ENCODE data around the gene ANKRD28. TPM values are rescaled to one million over a fixed set of nuclear protein-coding genes. Genes with fewer than 3 reads are reported as not detected.

Gene ANKRD28
- total RNA-seq, 1 experiment from 2014 or later, result 113 TPM

- no peak for DNase-seq
- no peaks in the 10 kb centered on the region for H3K27me3 ChIP-seq (ENCODE audit: low read length)
- no peak overlapping the region for H3K27ac ChIP-seq (ENCODE audit: low read length)
- H3K4me2 ChIP-seq (ENCODE audit: low read depth, low read length, poor library complexity, severe bottlenecking), result no peak overlapping the region
- H2AFZ ChIP-seq (ENCODE audit: low read length), result no peak overlapping the region
- peaks cover 50% of the 10 kb centered on the region for H3K36me3 ChIP-seq (ENCODE audit: insufficient read depth, low read length)
- H3K4me3 ChIP-seq (ENCODE audit: low read length), result no peak overlapping the region
- peaks cover 12% of the 10 kb centered on the region; the same call in 1 of the 2 replicates for H3K4me1 ChIP-seq (ENCODE audit: low read length)
- H3K9ac ChIP-seq (ENCODE audit: low read length), result no peak overlapping the region
- H3K9me3 ChIP-seq (ENCODE audit: low read length), result no peaks in the 10 kb centered on the region
- H3K79me2 ChIP-seq (ENCODE audit: low read length), result peaks cover 36% of the 10 kb centered on the region
- H4K20me1 ChIP-seq (ENCODE audit: insufficient read depth, low read depth, low read length), result no peaks in the 10 kb centered on the region
- H3K9me2 ChIP-seq (replicated peaks; ENCODE audit: insufficient read depth, low read length), result no peaks in the 10 kb centered on the region
Observed at GRCh38 chr3:15723624-15723884, 74.2 kb downstream of the ANKRD28 start.

GRCh38 chr3:15722877-15723623, 74.7 kb downstream of the ANKRD28 start:
- H4K20me1 ChIP-seq (ENCODE audit: insufficient read depth, low read depth, low read length), result no peaks in the 10 kb centered on the region
- no peak overlapping the region for H3K4me2 ChIP-seq (ENCODE audit: low read depth, low read length, poor library complexity, severe bottlenecking)
- no peaks in the 10 kb centered on the region for H3K9me2 ChIP-seq (replicated peaks; ENCODE audit: insufficient read depth, low read length)
- H3K9ac ChIP-seq (ENCODE audit: low read length), result no peak overlapping the region
- peaks cover 55% of the 10 kb centered on the region for H3K36me3 ChIP-seq (ENCODE audit: insufficient read depth, low read length)
- H3K4me3 ChIP-seq (ENCODE audit: low read length), result no peak overlapping the region
- H3K9me3 ChIP-seq (ENCODE audit: low read length), result no peaks in the 10 kb centered on the region
- no peak for DNase-seq
- peaks cover 39% of the 10 kb centered on the region for H3K79me2 ChIP-seq (ENCODE audit: low read length)
- no peak overlapping the region for H3K27ac ChIP-seq (ENCODE audit: low read length)
- H2AFZ ChIP-seq (ENCODE audit: low read length), result no peak overlapping the region
- no peaks in the 10 kb centered on the region for H3K27me3 ChIP-seq (ENCODE audit: low read length)
- peaks cover 12% of the 10 kb centered on the region; the same call in 1 of the 2 replicates for H3K4me1 ChIP-seq (ENCODE audit: low read length)

- Histone ChIP-seq H3K9me3 (ENCODE audit: low read length) (no peaks in the 10 kb centered on the region), H2AFZ (ENCODE audit: low read length) (no peak overlapping the region), H3K4me3 (ENCODE audit: low read length) (no peak overlapping the region), H3K9me2 (replicated peaks; ENCODE audit: insufficient read depth, low read length) (no peaks in the 10 kb centered on the region), H3K4me1 (ENCODE audit: low read length) (peaks cover 15% of the 10 kb centered on the region), H3K27me3 (ENCODE audit: low read length) (no peaks in the 10 kb centered on the region), H3K36me3 (ENCODE audit: insufficient read depth, low read length) (peaks cover 40% of the 10 kb centered on the region), H3K27ac (ENCODE audit: low read length) (no peak overlapping the region), H3K9ac (ENCODE audit: low read length) (no peak overlapping the region), H3K4me2 (ENCODE audit: low read depth, low read length, poor library complexity, severe bottlenecking) (no peak overlapping the region), H3K79me2 (ENCODE audit: low read length) (peaks cover 54% of the 10 kb centered on the region), H4K20me1 (ENCODE audit: insufficient read depth, low read depth, low read length) (no peaks in the 10 kb centered on the region)
- no peak for DNase-seq
Observed at GRCh38 chr3:15716178-15716577, 81.6 kb downstream of the ANKRD28 start.

GRCh38 chr3:15714448-15714847, 83.3 kb downstream of the ANKRD28 start:
- Histone ChIP-seq H3K9me2 (replicated peaks; ENCODE audit: insufficient read depth, low read length) (no peaks in the 10 kb centered on the region), H3K4me2 (ENCODE audit: low read depth, low read length, poor library complexity, severe bottlenecking) (no peak overlapping the region), H3K36me3 (ENCODE audit: insufficient read depth, low read length) (peaks cover 37% of the 10 kb centered on the region), H3K9ac (ENCODE audit: low read length) (no peak overlapping the region), H3K9me3 (ENCODE audit: low read length) (no peaks in the 10 kb centered on the region), H3K4me1 (ENCODE audit: low read length) (peaks cover 18% of the 10 kb centered on the region), H2AFZ (ENCODE audit: low read length) (no peak overlapping the region), H3K27me3 (ENCODE audit: low read length) (no peaks in the 10 kb centered on the region), H3K79me2 (ENCODE audit: low read length) (peaks cover 45% of the 10 kb centered on the region), H3K27ac (ENCODE audit: low read length) (no peak overlapping the region), H3K4me3 (ENCODE audit: low read length) (no peak overlapping the region), H4K20me1 (ENCODE audit: insufficient read depth, low read depth, low read length) (no peaks in the 10 kb centered on the region)
- no peak for DNase-seq

GRCh38 chr3:15713364-15713763, 84.4 kb downstream of the ANKRD28 start:
- Histone ChIP-seq H3K4me2 (ENCODE audit: low read depth, low read length, poor library complexity, severe bottlenecking) (no peak overlapping the region), H3K36me3 (ENCODE audit: insufficient read depth, low read length) (peaks cover 44% of the 10 kb centered on the region)

GRCh38 chr3:15711281-15711680, 86.5 kb downstream of the ANKRD28 start:
- H3K79me2 ChIP-seq (ENCODE audit: low read length), result peaks cover 23% of the 10 kb centered on the region
- H3K4me2 ChIP-seq (ENCODE audit: low read depth, low read length, poor library complexity, severe bottlenecking), result no peak overlapping the region
- H2AFZ ChIP-seq (ENCODE audit: low read length), result no peak overlapping the region
- H3K27ac ChIP-seq (ENCODE audit: low read length), result peak overlapping the region; percentile 50
- H4K20me1 ChIP-seq (ENCODE audit: insufficient read depth, low read depth, low read length), result no peaks in the 10 kb centered on the region
- H3K9ac ChIP-seq (ENCODE audit: low read length), result no peak overlapping the region
- H3K9me2 ChIP-seq (replicated peaks; ENCODE audit: insufficient read depth, low read length), result no peaks in the 10 kb centered on the region
- no peak for DNase-seq
- peaks cover 18% of the 10 kb centered on the region for H3K4me1 ChIP-seq (ENCODE audit: low read length)
- H3K27me3 ChIP-seq (ENCODE audit: low read length), result no peaks in the 10 kb centered on the region
- H3K36me3 ChIP-seq (ENCODE audit: insufficient read depth, low read length), result peaks cover 55% of the 10 kb centered on the region
- no peaks in the 10 kb centered on the region for H3K9me3 ChIP-seq (ENCODE audit: low read length)
- H3K4me3 ChIP-seq (ENCODE audit: low read length), result no peak overlapping the region

More at GRCh38 chr3:15713364-15713763, 84.4 kb downstream of the ANKRD28 start:
- Histone ChIP-seq H2AFZ (ENCODE audit: low read length) (no peak overlapping the region), H3K4me1 (ENCODE audit: low read length) (peaks cover 18% of the 10 kb centered on the region), H3K79me2 (ENCODE audit: low read length) (peaks cover 41% of the 10 kb centered on the region), H3K27ac (ENCODE audit: low read length) (no peak overlapping the region), H3K9me2 (replicated peaks; ENCODE audit: insufficient read depth, low read length) (no peaks in the 10 kb centered on the region), H4K20me1 (ENCODE audit: insufficient read depth, low read depth, low read length) (no peaks in the 10 kb centered on the region), H3K9ac (ENCODE audit: low read length) (no peak overlapping the region), H3K27me3 (ENCODE audit: low read length) (no peaks in the 10 kb centered on the region), H3K4me3 (ENCODE audit: low read length) (no peak overlapping the region), H3K9me3 (ENCODE audit: low read length) (no peaks in the 10 kb centered on the region)
- DNase-seq, result no peak

GRCh38 chr3:15708882-15709677, 88.7 kb downstream of the ANKRD28 start:
- Histone ChIP-seq H3K4me1 (ENCODE audit: low read length) (peaks cover 14% of the 10 kb centered on the region), H2AFZ (ENCODE audit: low read length) (no peak overlapping the region), H3K9ac (ENCODE audit: low read length) (no peak overlapping the region), H3K79me2 (ENCODE audit: low read length) (peaks cover 9% of the 10 kb centered on the region), H3K4me2 (ENCODE audit: low read depth, low read length, poor library complexity, severe bottlenecking) (no peak overlapping the region), H4K20me1 (ENCODE audit: insufficient read depth, low read depth, low read length) (no peaks in the 10 kb centered on the region), H3K4me3 (ENCODE audit: low read length) (no peak overlapping the region), H3K36me3 (ENCODE audit: insufficient read depth, low read length) (peaks cover 55% of the 10 kb centered on the region), H3K27ac (ENCODE audit: low read length) (no peak overlapping the region), H3K9me2 (replicated peaks; ENCODE audit: insufficient read depth, low read length) (no peaks in the 10 kb centered on the region), H3K9me3 (ENCODE audit: low read length) (no peaks in the 10 kb centered on the region), H3K27me3 (ENCODE audit: low read length) (no peaks in the 10 kb centered on the region)
- no peak for DNase-seq

GRCh38 chr3:15707779-15708178, 90.0 kb downstream of the ANKRD28 start:
- H2AFZ ChIP-seq (ENCODE audit: low read length), result no peak overlapping the region
- H3K4me2 ChIP-seq (ENCODE audit: low read depth, low read length, poor library complexity, severe bottlenecking), result no peak overlapping the region
- H3K9me3 ChIP-seq (ENCODE audit: low read length), result no peaks in the 10 kb centered on the region
- no peaks in the 10 kb centered on the region for H4K20me1 ChIP-seq (ENCODE audit: insufficient read depth, low read depth, low read length)
- DNase-seq, result no peak
- no peaks in the 10 kb centered on the region for H3K27me3 ChIP-seq (ENCODE audit: low read length)
- H3K36me3 ChIP-seq (ENCODE audit: insufficient read depth, low read length), result peaks cover 43% of the 10 kb centered on the region
- H3K4me3 ChIP-seq (ENCODE audit: low read length), result no peak overlapping the region
- H3K79me2 ChIP-seq (ENCODE audit: low read length), result no peaks in the 10 kb centered on the region
- peaks cover 14% of the 10 kb centered on the region for H3K4me1 ChIP-seq (ENCODE audit: low read length)
- no peak overlapping the region for H3K9ac ChIP-seq (ENCODE audit: low read length)
- no peaks in the 10 kb centered on the region for H3K9me2 ChIP-seq (replicated peaks; ENCODE audit: insufficient read depth, low read length)
- H3K27ac ChIP-seq (ENCODE audit: low read length), result no peak overlapping the region

Measured in Karpas-422 (cell line).